Activated CD8-positive, alpha-beta memory T cell treated with anti-CD3 and anti-CD28 coated beads for 24 hours (primary cell): ENCODE measurements around the gene SAP30BP.
"Not testable (repeated sequence)": the region's sequence is repeated elsewhere in the genome, so short reads cannot be mapped to it uniquely, and the experiment has no call there.

Source experiments
- DNase-seq: peaks from one replicate; pipeline ENCODE4 v3.0.0-alpha.2; 2020

SAP30BP gene

GRCh38 chr17:75634754-75635609 is 32.2 kb upstream of the SAP30BP start:
- DNase-seq: no peak

- no peak for DNase-seq
These were observed 31.4 kb upstream of the SAP30BP start for GRCh38 chr17:75635610-75636202.

GRCh38 chr17:75636381-75637142 is 30.6 kb upstream of the SAP30BP start:
- no peak for DNase-seq

GRCh38 chr17:75637143-75637538 is 30.0 kb upstream of the SAP30BP start:
- DNase-seq: no peak

GRCh38 chr17:75637551-75637950 is 29.6 kb upstream of the SAP30BP start:
- DNase-seq: no peak

GRCh38 chr17:75638039-75638438 is 29.1 kb upstream of the SAP30BP start:
- not testable (repeated sequence) for DNase-seq

GRCh38 chr17:75638893-75639292 is 28.2 kb upstream of the SAP30BP start:
- DNase-seq: no peak

- DNase-seq: no peak
These were observed 27.8 kb upstream of the SAP30BP start for GRCh38 chr17:75639327-75639726.

- no peak for DNase-seq
These were observed 27.2 kb upstream of the SAP30BP start for GRCh38 chr17:75639771-75640555.

GRCh38 chr17:75640556-75641119 is 26.5 kb upstream of the SAP30BP start:
- no peak for DNase-seq

- no peak for DNase-seq
These were observed 25.8 kb upstream of the SAP30BP start for GRCh38 chr17:75641343-75641742.

- no peak for DNase-seq
These were observed 24.9 kb upstream of the SAP30BP start for GRCh38 chr17:75642182-75642783.

- no peak for DNase-seq
These were observed 24.1 kb upstream of the SAP30BP start for GRCh38 chr17:75642784-75643642.

- DNase-seq: no peak
These were observed 23.5 kb upstream of the SAP30BP start for GRCh38 chr17:75643643-75644017.

GRCh38 chr17:75645501-75645888 is 21.6 kb upstream of the SAP30BP start:
- no peak for DNase-seq

GRCh38 chr17:75645889-75646637 is 21.1 kb upstream of the SAP30BP start:
- DNase-seq: no peak

GRCh38 chr17:75646638-75646992 is 20.5 kb upstream of the SAP30BP start:
- DNase-seq: no peak

- no peak for DNase-seq
These were observed 20.1 kb upstream of the SAP30BP start for GRCh38 chr17:75647061-75647460.

GRCh38 chr17:75647921-75648320 is 19.2 kb upstream of the SAP30BP start:
- no peak for DNase-seq

GRCh38 chr17:75649687-75650086 is 17.5 kb upstream of the SAP30BP start:
- no peak for DNase-seq

GRCh38 chr17:75650874-75651273 is 16.3 kb upstream of the SAP30BP start:
- no peak for DNase-seq
